ENCODE measurements around the gene HSP90AB1. TPM values are rescaled to one million over a fixed set of nuclear protein-coding genes. Genes with fewer than 3 reads are reported as not detected.

HSP90AB1 gene
- total RNA-seq, 1 experiment from 2014 or later, result 1,986 TPM

- Histone ChIP-seq H2BK120ac (ENCODE audit: low read depth, low read length, poor library complexity, severe bottlenecking) (no peak overlapping the region), H2BK20ac (ENCODE audit: low read depth, low read length, poor library complexity, severe bottlenecking) (no peak overlapping the region), H3K14ac (ENCODE audit: insufficient read depth, low read length) (no peak overlapping the region), H4K5ac (ENCODE audit: insufficient read length, low read depth, low read length) (no peak overlapping the region), H3K23me2 (ENCODE audit: insufficient read length, low read depth, low read length, poor library complexity, severe bottlenecking) (peaks cover 6% of the 10 kb centered on the region), H3K18ac (ENCODE audit: insufficient read length, low read depth, low read length) (no peak overlapping the region), H2BK15ac (ENCODE audit: low read depth, low read length) (no peak overlapping the region), H3K27ac (ENCODE audit: insufficient read length, low read depth, low read length) (no peak overlapping the region), H3K27me3 (ENCODE audit: insufficient read depth, low read length) (no peaks in the 10 kb centered on the region), H2BK5ac (ENCODE audit: insufficient read length, low read length) (no peak overlapping the region), H3K79me1 (ENCODE audit: insufficient read depth, low read depth, low read length, poor library complexity, severe bottlenecking) (no peaks in the 10 kb centered on the region), H3K79me2 (ENCODE audit: insufficient read depth, low read length) (no peaks in the 10 kb centered on the region; the same call in 1 of the 2 replicates), H4K8ac (replicated peaks; ENCODE audit: insufficient read length, low read depth, low read length) (no peak overlapping the region), H3K56ac (ENCODE audit: insufficient read length, low read depth, low read length) (no peak overlapping the region), H4K91ac (ENCODE audit: insufficient read length, low read depth, low read length) (no peak overlapping the region), H3K23ac (ENCODE audit: insufficient read length, low read depth, low read length) (no peak overlapping the region), H2AFZ (ENCODE audit: low read length) (no peak overlapping the region), H2AK5ac (ENCODE audit: insufficient read length, low read length) (no peak overlapping the region), H3K4me1 (ENCODE audit: insufficient read depth, low read length) (no peaks in the 10 kb centered on the region; the same call in 1 of the 2 replicates), H2BK12ac (ENCODE audit: insufficient read length, low read depth, low read length) (no peak overlapping the region), H3K9ac (ENCODE audit: extremely low read depth, insufficient read length, low read length) (no peak overlapping the region), H3K9me3 (ENCODE audit: control insufficient read depth, low read depth, low read length) (no peaks in the 10 kb centered on the region), H3K4ac (ENCODE audit: low read depth, low read length) (no peak overlapping the region), H3T11ph (ENCODE audit: low read length) (no peak overlapping the region), H3K4me2 (ENCODE audit: insufficient read depth, insufficient read length, low read length) (peak overlapping the region; percentile 90), H4K20me1 (ENCODE audit: control insufficient read depth, insufficient read depth, insufficient read length) (no peaks in the 10 kb centered on the region)
- peaks cover 42 to 47% of the 10 kb centered on the region in 2 experiments for H3K4me1 Mint-ChIP-seq
- H3K36me3 Mint-ChIP-seq (ENCODE audit: insufficient read depth in 1 of 3, low read depth in 3 of 3), result peaks cover 38 to 77% (median 62%) of the 10 kb centered on the region in 3 experiments
- H3K27ac Mint-ChIP-seq, result peak overlapping the region in 2 of 3 experiments; percentile 79 to 98; a peak in 4 of 7 replicates
- TF ChIP-seq CTCF (conservative IDR thresholded peaks at IDR 0.05), result no peak
- peak overlapping the region; percentile 88 to 90 for H3K4me3 Mint-ChIP-seq
- no peaks in the 10 kb centered on the region for H3K9me3 Mint-ChIP-seq
- no CpG with 5 or more reads among the region's 16 CpGs for WGBS (ENCODE audit: extremely low coverage, insufficient read length, low lambda C conversion rate)
- peaks cover 11% of the 10 kb centered on the region for H3K27me3 Mint-ChIP-seq (ENCODE audit: low read depth)
- peak; percentile 72 for DNase-seq
These were observed 8.4 kb downstream of the HSP90AB1 start for GRCh38 chr6:44255105-44255808.
